GM23338 (cell line): ENCODE measurements around the gene TTC6. TPM values are rescaled to one million over a fixed set of nuclear protein-coding genes. Genes with fewer than 3 reads are reported as not detected.

Source experiments
- ATAC-seq: fragments of 200-7000 bp; cut with Tn5 transposase; 3 replicates; pipeline ENCODE4 v1.9.1; 2020
- DNase-seq: peaks from one replicate; pipeline ENCODE4 v3.0.0-alpha.2; 2015; ENCODE audit warnings: low spot score
- H2AFZ ChIP-seq: fragments of 200-600 bp; sonication (generic); 2 replicates; pipeline ENCODE4 v1.8.0; 2016; ENCODE audit warnings: antibody characterized with exemption, mild to moderate bottlenecking, moderate library complexity
- H3F3A ChIP-seq: fragments of 200-600 bp; sonication (generic); replicated peaks from 2 replicates; pipeline ENCODE4 v1.8.0; 2017; ENCODE audit warnings: antibody characterized with exemption, mixed run types, low read depth
- H3K27ac ChIP-seq: fragments of 200-600 bp; sonication (generic); 2 replicates; pipeline ENCODE4 v1.6.1; 2016; ENCODE audit warnings: low read depth
- H3K27me3 ChIP-seq: fragments of 200-600 bp; sonication (generic); 2 replicates; pipeline ENCODE4 v1.8.0; 2016; ENCODE audit warnings: mild to moderate bottlenecking, mixed run types, moderate library complexity; ENCODE audit not compliant: insufficient read depth
- H3K36me3 ChIP-seq: fragments of 200-600 bp; sonication (generic); 2 replicates; pipeline ENCODE4 v1.8.0; 2016; ENCODE audit warnings: mild to moderate bottlenecking; ENCODE audit not compliant: insufficient read depth
- H3K4me1 ChIP-seq: fragments of 200-600 bp; sonication (generic); 2 replicates; pipeline ENCODE4 v1.8.0; 2016; ENCODE audit warnings: mild to moderate bottlenecking, moderate library complexity; ENCODE audit not compliant: insufficient read depth
- H3K4me2 ChIP-seq: fragments of 200-600 bp; sonication (generic); 2 replicates; pipeline ENCODE4 v1.7.1; 2017; ENCODE audit warnings: mixed run types
- H3K4me3 ChIP-seq: fragments of 200-600 bp; sonication (generic); 2 replicates; pipeline ENCODE4 v1.6.1; 2016; ENCODE audit warnings: mixed run types
- H3K79me2 ChIP-seq: fragments of 200-600 bp; sonication (generic); replicated peaks from 2 replicates; pipeline ENCODE4 v1.8.0; 2017; ENCODE audit warnings: mild to moderate bottlenecking; ENCODE audit not compliant: insufficient read depth
- H3K9me2 ChIP-seq: fragments of 200-600 bp; sonication (generic); 2 replicates; pipeline ENCODE4 v1.8.0; 2017; ENCODE audit not compliant: insufficient read depth
- H4K20me1 ChIP-seq: fragments of 200-600 bp; sonication (generic); replicated peaks from 2 replicates; pipeline ENCODE4 v1.8.0; 2017; ENCODE audit warnings: mild to moderate bottlenecking; ENCODE audit not compliant: insufficient read depth
- H3K27ac Mint-ChIP-seq: 2 replicates; pipeline ENCODE4 v1.8.0; 2020; ENCODE audit warnings: inconsistent platforms, mild to moderate bottlenecking, moderate library complexity, mixed read lengths
- H3K27me3 Mint-ChIP-seq: 3 replicates; pipeline ENCODE4 v1.8.0; 2022; ENCODE audit warnings: low read depth, mild to moderate bottlenecking, moderate library complexity, mixed read lengths, inconsistent platforms; ENCODE audit not compliant: insufficient read depth, poor library complexity
- H3K36me3 Mint-ChIP-seq: 3 replicates; pipeline ENCODE4 v1.8.0; 2021; ENCODE audit warnings: low read depth, mild to moderate bottlenecking, inconsistent platforms, moderate library complexity, mixed read lengths
- H3K4me1 Mint-ChIP-seq: 3 replicates; pipeline ENCODE4 v1.8.0; 2020; ENCODE audit warnings: mild to moderate bottlenecking, inconsistent platforms, mixed read lengths
- H3K4me3 Mint-ChIP-seq: 3 replicates; pipeline ENCODE4 v1.8.0; 2021; ENCODE audit warnings: moderate library complexity, mild to moderate bottlenecking, inconsistent platforms, mixed read lengths
- H3K9me3 Mint-ChIP-seq: 3 replicates; pipeline ENCODE4 v1.8.0; 2020; ENCODE audit warnings: moderate library complexity, mild to moderate bottlenecking, inconsistent platforms, mixed read lengths
- CREB1 ChIP-seq: fragments of 250-450 bp; sonication (Bioruptor Pico); IDR thresholded peaks from 2 replicates; pipeline ENCODE4 v1.5.0; 2020; ENCODE audit warnings: low read depth, mild to moderate bottlenecking, moderate library complexity
- ETS1 ChIP-seq: IDR thresholded peaks from 2 replicates; pipeline ENCODE4 v1.6.1; 2016; ENCODE audit warnings: antibody characterized with exemption
- EZH2 ChIP-seq: fragments of 200-600 bp; sonication (generic); IDR thresholded peaks from one replicate; pipeline ENCODE4 v1.8.0; 2017; ENCODE audit warnings: antibody characterized with exemption, mild to moderate bottlenecking, low read depth; ENCODE audit not compliant: unreplicated experiment
- EZH2phosphoT487 ChIP-seq: fragments of 200-600 bp; sonication (generic); IDR thresholded peaks from one replicate; pipeline ENCODE4 v1.8.1; 2018; ENCODE audit warnings: antibody characterized with exemption; ENCODE audit not compliant: unreplicated experiment
- JUNB ChIP-seq: IDR thresholded peaks from one replicate; pipeline ENCODE4 v1.6.1; 2016; ENCODE audit warnings: antibody characterized with exemption; ENCODE audit not compliant: unreplicated experiment
- NANOG ChIP-seq: IDR thresholded peaks from 2 replicates; pipeline ENCODE4 v1.6.1; 2016; ENCODE audit warnings: antibody characterized with exemption, borderline replicate concordance
- POLR2AphosphoS5 ChIP-seq: IDR thresholded peaks from 2 replicates; pipeline ENCODE4 v1.6.1; 2016; ENCODE audit warnings: antibody characterized with exemption, low read depth
- REST ChIP-seq: IDR thresholded peaks from one replicate; pipeline ENCODE4 v1.6.1; 2018; ENCODE audit warnings: antibody characterized with exemption; ENCODE audit not compliant: unreplicated experiment
- STAT1 ChIP-seq: IDR thresholded peaks from one replicate; pipeline ENCODE4 v1.6.1; 2016; ENCODE audit warnings: antibody characterized with exemption; ENCODE audit not compliant: unreplicated experiment
- ZNF114 ChIP-seq: fragments of 250-450 bp; sonication (Bioruptor Pico); IDR thresholded peaks from 2 replicates; pipeline ENCODE4 v1.5.0; 2020; ENCODE audit warnings: mild to moderate bottlenecking, moderate library complexity
- ZNF331 ChIP-seq: fragments of 250-450 bp; sonication (Bioruptor Pico); IDR thresholded peaks from 2 replicates; pipeline ENCODE4 v1.5.0; 2020; ENCODE audit warnings: low read depth, mild to moderate bottlenecking, moderate library complexity
- polyA plus RNA-seq: library from polyadenylated mRNA; unstranded; fragments of >200 nt; fragmentation: Nextera tagmentation; extraction: Ambion mirVana; gene quantifications from 2 replicates; pipeline ENCODE4 v1.2.1, GENCODE V29; 2016
- total RNA-seq: library from RNA; depleted of rRNA; stranded (reverse); fragments of >200 nt; shearing (Covaris generic); gene quantifications from 2 replicates; pipeline ENCODE4 v1.2.3, GENCODE V29; 2014
- TF ChIP-seq, protein P1 (sequence below), 2 experiments: fragments of 200-600 bp in 1 of 2; sonication (generic) in 1 of 2; conservative IDR thresholded peaks; 2 replicates each; pipeline versions ENCODE4 v1.5.1 to v1.6.1; 2016 to 2017; ENCODE audit warnings: antibody characterized with exemption in 2 of 2, low read depth in 2 of 2, mild to moderate bottlenecking in 2 of 2, moderate library complexity in 1 of 2

The TTC6 gene
- total and polyA plus RNA-seq, 2 experiments from 2014 or later, result 0.31 TPM; not detected in 1

DNA sequence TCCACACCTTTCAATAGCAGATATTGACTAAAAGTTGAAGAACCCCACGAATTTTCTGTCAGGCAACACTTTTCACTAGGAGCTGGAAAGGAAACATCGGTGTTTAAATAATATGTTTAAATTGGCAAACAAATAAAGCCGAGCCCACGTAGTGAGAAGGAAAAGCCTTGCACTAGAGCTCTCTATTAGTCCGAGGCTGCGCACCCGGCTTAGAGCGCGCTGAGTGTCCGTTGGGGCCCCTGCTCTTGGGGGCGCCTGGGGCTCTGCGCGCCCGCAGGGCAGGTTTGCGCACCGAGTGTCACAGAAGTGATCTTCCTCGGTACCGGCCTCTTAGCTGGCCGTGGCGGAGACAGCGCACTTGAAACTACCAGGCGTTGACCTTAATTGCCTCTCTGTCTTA lies 6.4 kb downstream of the TTC6 start:
- peaks cover 26% of the 10 kb centered on the region for H3F3A ChIP-seq
- no peak overlapping the region for H3K27ac ChIP-seq
- peaks cover 23% of the 10 kb centered on the region for H4K20me1 ChIP-seq
- Mint-ChIP-seq H3K4me1 (peaks cover 27% of the 10 kb centered on the region), H3K27ac (no peak overlapping the region), H3K9me3 (0 out of 3 replicates have a peak, but pooled peaks cover 3% of the 10 kb centered on the region), H3K27me3 (peaks cover 88% of the 10 kb centered on the region), H3K36me3 (no peaks in the 10 kb centered on the region; the same call in 2 of the 3 replicates), H3K4me3 (no peak overlapping the region)
- H3K36me3 ChIP-seq, result no peaks in the 10 kb centered on the region
- H3K4me3 ChIP-seq, result no peak overlapping the region
- peaks cover 100% of the 10 kb centered on the region for H3K27me3 ChIP-seq
- no peaks in the 10 kb centered on the region for H3K9me2 ChIP-seq
- H2AFZ ChIP-seq, result no peak overlapping the region
- DNase-seq (peak; percentile 34), ATAC-seq (peak; percentile 4; the same call in 1 of the 3 replicates)
- TF ChIP-seq ZNF331 (CRISPR knock-in tag), result no peak
- TF ChIP-seq EZH2, result peak; percentile 57
- H3K79me2 ChIP-seq, result no peaks in the 10 kb centered on the region
- H3K4me1 ChIP-seq, result peaks cover 32% of the 10 kb centered on the region
- H3K4me2 ChIP-seq, result no peak overlapping the region

- Histone ChIP-seq H4K20me1 (peaks cover 19% of the 10 kb centered on the region), H3K27ac (no peak overlapping the region), H3K9me2 (no peaks in the 10 kb centered on the region), H3K27me3 (peaks cover 100% of the 10 kb centered on the region), H3K4me3 (no peak overlapping the region), H3K79me2 (no peaks in the 10 kb centered on the region), H3F3A (peaks cover 20% of the 10 kb centered on the region), H3K4me1 (peaks cover 24% of the 10 kb centered on the region), H2AFZ (no peak overlapping the region), H3K4me2 (no peak overlapping the region), H3K36me3 (no peaks in the 10 kb centered on the region)
- H3K27me3 Mint-ChIP-seq, result peaks cover 78% of the 10 kb centered on the region
- ATAC-seq (no peak), DNase-seq (no peak)
- no peak overlapping the region for H3K27ac Mint-ChIP-seq
- no peak overlapping the region for H3K4me3 Mint-ChIP-seq
- 0 out of 3 replicates have a peak, but pooled peaks cover 3% of the 10 kb centered on the region for H3K9me3 Mint-ChIP-seq
- peaks cover 24% of the 10 kb centered on the region for H3K4me1 Mint-ChIP-seq
- H3K36me3 Mint-ChIP-seq, result no peaks in the 10 kb centered on the region; the same call in 2 of the 3 replicates
- TF ChIP-seq REST (no peak), CREB1 (CRISPR knock-in tag) (no peak), ZNF114 (CRISPR knock-in tag) (no peak), ETS1 (no peak), ZNF331 (CRISPR knock-in tag) (no peak), STAT1 (no peak), EZH2 (no peak), JUNB (no peak), EZH2phosphoT487 (no peak), NANOG (no peak), POLR2AphosphoS5 (no peak)
- TF ChIP-seq, protein P1, sequence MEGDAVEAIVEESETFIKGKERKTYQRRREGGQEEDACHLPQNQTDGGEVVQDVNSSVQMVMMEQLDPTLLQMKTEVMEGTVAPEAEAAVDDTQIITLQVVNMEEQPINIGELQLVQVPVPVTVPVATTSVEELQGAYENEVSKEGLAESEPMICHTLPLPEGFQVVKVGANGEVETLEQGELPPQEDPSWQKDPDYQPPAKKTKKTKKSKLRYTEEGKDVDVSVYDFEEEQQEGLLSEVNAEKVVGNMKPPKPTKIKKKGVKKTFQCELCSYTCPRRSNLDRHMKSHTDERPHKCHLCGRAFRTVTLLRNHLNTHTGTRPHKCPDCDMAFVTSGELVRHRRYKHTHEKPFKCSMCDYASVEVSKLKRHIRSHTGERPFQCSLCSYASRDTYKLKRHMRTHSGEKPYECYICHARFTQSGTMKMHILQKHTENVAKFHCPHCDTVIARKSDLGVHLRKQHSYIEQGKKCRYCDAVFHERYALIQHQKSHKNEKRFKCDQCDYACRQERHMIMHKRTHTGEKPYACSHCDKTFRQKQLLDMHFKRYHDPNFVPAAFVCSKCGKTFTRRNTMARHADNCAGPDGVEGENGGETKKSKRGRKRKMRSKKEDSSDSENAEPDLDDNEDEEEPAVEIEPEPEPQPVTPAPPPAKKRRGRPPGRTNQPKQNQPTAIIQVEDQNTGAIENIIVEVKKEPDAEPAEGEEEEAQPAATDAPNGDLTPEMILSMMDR (conservative IDR thresholded peaks at IDR 0.05; ENCODE audit: low read depth in 2 of 2), result no peak
Observed at GRCh38 chr14:37602605-37603453, 7.4 kb downstream of the TTC6 start.
